IMR-90 (cell line): ENCODE data around the gene CNTRL. TPM values are rescaled to one million over a fixed set of nuclear protein-coding genes. Genes with fewer than 3 reads are reported as not detected.

Source experiments
- ATAC-seq: fragments of 200-7000 bp; cut with Tn5 transposase; 2 replicates; pipeline ENCODE4 v1.9.1; 2020; ENCODE audit warnings: low read depth, mild to moderate bottlenecking, moderate library complexity
- BruUV-seq: library from RNA; stranded (reverse); fragments of 400-500 nt; replicated peaks from 2 replicates; lab custom pipeline; 2021; lab: Mats Ljungman, UMichigan
- CTCF ChIA-PET: fragments of 300-600 bp; formaldehyde crosslinking; extraction: SDS; loops from one replicate; lab custom pipeline; 2021; ENCODE audit warnings: antibody characterized with exemption; lab: Yijun Ruan, JAX
- POLR2A ChIA-PET: fragments of 300-600 bp; sonication (Branson Sonifier 250); formaldehyde crosslinking; loops from one replicate; lab custom pipeline; 2022; ENCODE audit warnings: antibody characterized with exemption; ENCODE audit not compliant: unreplicated experiment; lab: Charles Lee
- DNase-seq: peaks from one replicate; pipeline ENCODE4 v3.0.0; 2013
- H2AFZ ChIP-seq: replicated peaks from 2 replicates; pipeline ENCODE3; 2013; ENCODE audit warnings: low read length, mild to moderate bottlenecking; ENCODE audit not compliant: poor library complexity
- H2AK5ac ChIP-seq: 2 replicates; pipeline ENCODE4 v1.6.1; 2013; ENCODE audit warnings: low read depth, low read length, inconsistent platforms
- H2AK9ac ChIP-seq: replicated peaks from 2 replicates; pipeline ENCODE3; 2013; ENCODE audit warnings: mild to moderate bottlenecking, low read depth, low read length, moderate library complexity; ENCODE audit not compliant: poor library complexity
- H2BK120ac ChIP-seq: 2 replicates; pipeline ENCODE4 v1.6.1; 2013; ENCODE audit warnings: low read depth, low read length, inconsistent platforms
- H2BK15ac ChIP-seq: 3 replicates; pipeline ENCODE4 v1.6.1; 2013; ENCODE audit warnings: low read depth, low read length, inconsistent platforms
- H2BK20ac ChIP-seq: 2 replicates; pipeline ENCODE4 v1.6.1; 2013; ENCODE audit warnings: low read depth, mild to moderate bottlenecking, inconsistent platforms, low read length, moderate library complexity
- H2BK5ac ChIP-seq: 2 replicates; pipeline ENCODE4 v1.6.1; 2013; ENCODE audit warnings: mild to moderate bottlenecking, low read depth, low read length, inconsistent platforms; ENCODE audit not compliant: poor library complexity, severe bottlenecking
- H3K14ac ChIP-seq: replicated peaks from 2 replicates; pipeline ENCODE4 v1.6.1; 2013; ENCODE audit warnings: low read depth, low read length, inconsistent platforms
- H3K18ac ChIP-seq: 2 replicates; pipeline ENCODE4 v1.6.1; 2013; ENCODE audit warnings: low read depth, low read length, control low read depth
- H3K23ac ChIP-seq: 2 replicates; pipeline ENCODE4 v1.6.1; 2013; ENCODE audit warnings: low read depth, low read length, inconsistent platforms
- H3K27ac ChIP-seq: 2 replicates; pipeline ENCODE4 v1.5.1; 2013; ENCODE audit warnings: mild to moderate bottlenecking, control low read depth, low read length; ENCODE audit not compliant: insufficient read depth
- H3K27me3 ChIP-seq: 2 replicates; pipeline ENCODE4 v1.6.1; 2013; ENCODE audit warnings: low read length; ENCODE audit not compliant: control insufficient read depth, insufficient read depth
- H3K36me3 ChIP-seq: 2 replicates; pipeline ENCODE4 v1.6.1; 2013; ENCODE audit warnings: low read length, mixed read lengths; ENCODE audit not compliant: control insufficient read depth, insufficient read depth
- H3K4ac ChIP-seq: 2 replicates; pipeline ENCODE4 v1.6.1; 2013; ENCODE audit warnings: low read depth, low read length, inconsistent platforms
- H3K4me1 ChIP-seq: 2 replicates; pipeline ENCODE4 v1.6.1; 2013; ENCODE audit warnings: low read length, mixed read lengths; ENCODE audit not compliant: control insufficient read depth, insufficient read depth
- H3K4me2 ChIP-seq: 2 replicates; pipeline ENCODE4 v1.6.1; 2013; ENCODE audit warnings: low read depth, mild to moderate bottlenecking, control low read depth, low read length, moderate library complexity
- H3K4me3 ChIP-seq: 2 replicates; pipeline ENCODE4 v1.5.1; 2013; ENCODE audit warnings: low read depth, mild to moderate bottlenecking, control low read depth, low read length, moderate library complexity; ENCODE audit not compliant: insufficient read depth
- H3K56ac ChIP-seq: 2 replicates; pipeline ENCODE4 v1.6.1; 2013; ENCODE audit warnings: low read length, inconsistent platforms; ENCODE audit not compliant: insufficient read depth; ENCODE audit errors: extremely low read depth
- H3K79me1 ChIP-seq, 2 experiments: 2 replicates each; pipeline ENCODE4 v1.6.1; 2013; ENCODE audit warnings: low read length in 2 of 2, inconsistent platforms in 1 of 2, low read depth in 1 of 2
- H3K9ac ChIP-seq: 2 replicates; pipeline ENCODE4 v1.6.1; 2013; ENCODE audit warnings: low read depth, low read length, control low read depth
- H3K9me1 ChIP-seq: 2 replicates; pipeline ENCODE4 v1.6.1; 2013; ENCODE audit warnings: low read length, inconsistent platforms; ENCODE audit not compliant: insufficient read depth
- H3K9me3 ChIP-seq: 2 replicates; pipeline ENCODE4 v1.6.1; 2013; ENCODE audit warnings: low read length; ENCODE audit not compliant: control insufficient read depth, insufficient read depth
- H4K20me1 ChIP-seq: 2 replicates; pipeline ENCODE4 v1.6.1; 2013; ENCODE audit warnings: low read length, inconsistent platforms; ENCODE audit not compliant: insufficient read depth
- H4K5ac ChIP-seq: 2 replicates; pipeline ENCODE4 v1.6.1; 2013; ENCODE audit warnings: mild to moderate bottlenecking, low read depth, low read length, control low read depth
- H4K8ac ChIP-seq, 2 experiments: 2 replicates each; pipeline ENCODE4 v1.6.1; 2013; ENCODE audit warnings: low read depth in 2 of 2, low read length in 2 of 2, control low read depth in 1 of 2, inconsistent platforms in 1 of 2
- H4K91ac ChIP-seq: 2 replicates; pipeline ENCODE4 v1.6.1; 2013; ENCODE audit warnings: low read depth, low read length, inconsistent platforms; ENCODE audit not compliant: insufficient read depth
- BHLHE40 ChIP-seq: fragments of 150-350 bp; IDR thresholded peaks from 2 replicates; pipeline ENCODE4 v1.6.1; 2016; ENCODE audit warnings: mild to moderate bottlenecking, low read depth, low read length
- CEBPB ChIP-seq: IDR thresholded peaks from 2 replicates; pipeline ENCODE4 v1.6.1; 2012; ENCODE audit warnings: low read depth, low read length, improper control_type of control experiment
- ELK1 ChIP-seq: fragments of 150-350 bp; IDR thresholded peaks from 2 replicates; pipeline ENCODE4 v1.6.1; 2016; ENCODE audit warnings: low read depth, mild to moderate bottlenecking, low read length, moderate library complexity, borderline replicate concordance
- FOS ChIP-seq: fragments of 150-350 bp; IDR thresholded peaks from 2 replicates; pipeline ENCODE4 v1.6.1; 2016; ENCODE audit warnings: low read depth, low read length
- MAFK ChIP-seq: IDR thresholded peaks from 2 replicates; pipeline ENCODE4 v1.6.1; 2012; ENCODE audit warnings: low read depth, low read length, improper control_type of control experiment
- MAZ ChIP-seq: IDR thresholded peaks from 2 replicates; pipeline ENCODE4 v1.6.1; 2012; ENCODE audit warnings: low read depth, mild to moderate bottlenecking, low read length, improper control_type of control experiment, moderate library complexity, borderline replicate concordance
- MXI1 ChIP-seq: IDR thresholded peaks from 2 replicates; pipeline ENCODE4 v1.6.1; 2012; ENCODE audit warnings: low read depth, mild to moderate bottlenecking, low read length, moderate library complexity, borderline replicate concordance
- NFE2L2 ChIP-seq: fragments of 150-350 bp; IDR thresholded peaks from 2 replicates; pipeline ENCODE4 v1.6.1; 2016; ENCODE audit warnings: low read depth, mild to moderate bottlenecking, low read length
- POLR2A ChIP-seq: IDR thresholded peaks from 2 replicates; pipeline ENCODE4 v1.6.1; 2012; ENCODE audit warnings: mild to moderate bottlenecking, low read depth, low read length
- RAD21 ChIP-seq: IDR thresholded peaks from 2 replicates; pipeline ENCODE4 v1.6.1; 2012; ENCODE audit warnings: low read length, improper control_type of control experiment
- RFX5 ChIP-seq: IDR thresholded peaks from 2 replicates; pipeline ENCODE4 v1.8.0; 2012; ENCODE audit warnings: low read depth, mild to moderate bottlenecking, low read length, moderate library complexity
- SMC3 ChIP-seq: fragments of 150-350 bp; IDR thresholded peaks from 2 replicates; pipeline ENCODE4 v1.6.1; 2016; ENCODE audit warnings: low read depth, mild to moderate bottlenecking, antibody characterized with exemption, low read length, moderate library complexity
- USF2 ChIP-seq: fragments of 150-350 bp; IDR thresholded peaks from 2 replicates; pipeline ENCODE4 v1.6.1; 2017; ENCODE audit warnings: mild to moderate bottlenecking, antibody characterized with exemption, low read length, low read depth
- WGBS, 2 experiments: methylation state at CpG; one replicate each; pipeline versions ENCODE4 v1.1.5 to v1.1.7; 2013; ENCODE audit warnings: missing lambda C conversion rate in 2 of 2; ENCODE audit not compliant: insufficient read length in 1 of 2; ENCODE audit errors: extremely low coverage in 2 of 2; 5-methylcytosine and 5-hydroxymethylcytosine counted together
- dilution Hi-C: fragments of 300-500 bp; cut with HindIII; formaldehyde crosslinking; loops from one replicate; pipeline ENCODE4 v1.14.3; 2018; ENCODE audit warnings: low sequenced_read_pairs; ENCODE audit not compliant: unreplicated experiment
- in situ Hi-C: fragments of 300-500 bp; cut with MboI; formaldehyde crosslinking; loops from 3 replicates; pipeline ENCODE4 v1.14.3; 2019; ENCODE audit warnings: low sequenced_read_pairs, inconsistent platforms, mixed read lengths
- intact Hi-C: fragments of 100-400 bp; cut with micrococcal nuclease; formaldehyde crosslinking; loops from 2 replicates; pipeline ENCODE4 v1.10.0; 2022
- polyA plus RNA-seq, 3 experiments: library from polyadenylated mRNA; depleted of rRNA; stranded (reverse); fragments of >200 nt; gene quantifications; 2 replicates each; pipeline ENCODE4 v1.2.3, GENCODE V29; 2012; ENCODE audit warnings: low replicate concordance in 1 of 3
- total RNA-seq: library from RNA; depleted of rRNA; stranded (reverse); fragments of >200 nt; gene quantifications from 2 replicates; pipeline ENCODE4 v1.2.3, GENCODE V29; 2012
- TF ChIP-seq, protein P1 (sequence below): conservative IDR thresholded peaks from 2 replicates; pipeline ENCODE4 v1.5.1; 2012; ENCODE audit warnings: mild to moderate bottlenecking, low read depth, low read length, improper control_type of control experiment

The CNTRL gene
- total and polyA plus RNA-seq, 2 of the 4 experiments (the other 2 are of a cell fraction) = 4.5 to 7.3 TPM

DNA sequence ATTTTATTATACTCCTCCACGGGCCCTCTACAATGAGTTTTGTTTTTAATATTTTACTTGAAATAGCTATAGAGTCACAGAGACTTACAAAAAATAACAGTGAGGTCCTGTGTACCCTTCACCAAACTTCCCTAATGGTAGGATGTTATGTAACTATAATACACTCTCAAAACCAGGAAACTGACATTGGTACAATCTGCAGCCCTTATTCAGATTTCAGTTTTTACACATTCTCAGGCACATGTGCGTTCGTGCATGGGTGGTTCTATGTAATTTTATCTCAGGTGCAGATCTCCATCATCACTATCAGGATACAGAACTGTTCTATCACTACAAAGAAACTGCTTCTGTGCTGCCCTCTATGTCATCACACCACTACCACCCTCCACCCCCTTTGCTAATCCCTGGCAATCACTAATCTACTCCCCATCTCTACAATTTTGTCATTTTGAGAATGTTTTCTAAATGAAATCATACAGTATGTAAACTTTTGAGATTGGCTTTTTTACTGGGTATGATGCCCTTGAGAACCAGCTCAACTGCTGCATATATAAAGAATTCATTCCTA is 110.5 kb downstream of the CNTRL start:
- H3K4me1 ChIP-seq = peaks cover 13% of the 10 kb centered on the region
- no peak overlapping the region for H3K56ac ChIP-seq
- H3K9me3 ChIP-seq = no peaks in the 10 kb centered on the region
- WGBS, 2 experiments = no CpG with 5 or more reads among the region's 3 CpGs
- H2BK120ac ChIP-seq = no peak overlapping the region
- no TSS peak for BruUV-seq
- no peak overlapping the region for H3K4me2 ChIP-seq
- no peak overlapping the region for H4K91ac ChIP-seq
- H3K27me3 ChIP-seq = no peaks in the 10 kb centered on the region
- dilution Hi-C loops = no loop called here
- no peak for ATAC-seq
- H4K20me1 ChIP-seq = peaks cover 64% of the 10 kb centered on the region
- no peak overlapping the region for H2AFZ ChIP-seq
- H2AK5ac ChIP-seq = no peak overlapping the region
- H2AK9ac ChIP-seq = no peak overlapping the region
- no peak overlapping the region for H3K4me3 ChIP-seq
- no peak overlapping the region for H3K9ac ChIP-seq
- POLR2A ChIA-PET = no interaction called here
- no peak for DNase-seq
- no peak overlapping the region; the same call in 1 of the 2 replicates for H3K23ac ChIP-seq
- peaks cover 6% of the 10 kb centered on the region for H3K9me1 ChIP-seq
- H2BK5ac ChIP-seq = no peak overlapping the region
- H2BK20ac ChIP-seq = no peak overlapping the region
- in situ Hi-C loops = no loop called here
- H4K8ac ChIP-seq = no peak overlapping the region
- no peak overlapping the region for H3K27ac ChIP-seq
- H3K4ac ChIP-seq = no peak overlapping the region
- peaks cover 25 to 76% of the 10 kb centered on the region in 2 experiments for H3K79me1 ChIP-seq
- no peak overlapping the region for H2BK15ac ChIP-seq
- no peak for TF ChIP-seq FOS
- no peak for TF ChIP-seq MXI1
- no peak for TF ChIP-seq RAD21
- TF ChIP-seq ELK1 = no peak
- TF ChIP-seq CEBPB = no peak
- TF ChIP-seq MAFK = no peak
- no peak for TF ChIP-seq SMC3
- no peak for TF ChIP-seq RFX5
- TF ChIP-seq, protein P1, sequence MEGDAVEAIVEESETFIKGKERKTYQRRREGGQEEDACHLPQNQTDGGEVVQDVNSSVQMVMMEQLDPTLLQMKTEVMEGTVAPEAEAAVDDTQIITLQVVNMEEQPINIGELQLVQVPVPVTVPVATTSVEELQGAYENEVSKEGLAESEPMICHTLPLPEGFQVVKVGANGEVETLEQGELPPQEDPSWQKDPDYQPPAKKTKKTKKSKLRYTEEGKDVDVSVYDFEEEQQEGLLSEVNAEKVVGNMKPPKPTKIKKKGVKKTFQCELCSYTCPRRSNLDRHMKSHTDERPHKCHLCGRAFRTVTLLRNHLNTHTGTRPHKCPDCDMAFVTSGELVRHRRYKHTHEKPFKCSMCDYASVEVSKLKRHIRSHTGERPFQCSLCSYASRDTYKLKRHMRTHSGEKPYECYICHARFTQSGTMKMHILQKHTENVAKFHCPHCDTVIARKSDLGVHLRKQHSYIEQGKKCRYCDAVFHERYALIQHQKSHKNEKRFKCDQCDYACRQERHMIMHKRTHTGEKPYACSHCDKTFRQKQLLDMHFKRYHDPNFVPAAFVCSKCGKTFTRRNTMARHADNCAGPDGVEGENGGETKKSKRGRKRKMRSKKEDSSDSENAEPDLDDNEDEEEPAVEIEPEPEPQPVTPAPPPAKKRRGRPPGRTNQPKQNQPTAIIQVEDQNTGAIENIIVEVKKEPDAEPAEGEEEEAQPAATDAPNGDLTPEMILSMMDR = no peak
- TF ChIP-seq BHLHE40 = no peak
- no peak for TF ChIP-seq POLR2A
- TF ChIP-seq MAZ = no peak
- TF ChIP-seq NFE2L2 = no peak
- no peak for TF ChIP-seq USF2
- H3K36me3 ChIP-seq = peaks cover 16% of the 10 kb centered on the region
- no peak overlapping the region for H3K14ac ChIP-seq
- H3K18ac ChIP-seq = no peak overlapping the region
- intact Hi-C loops = no loop called here
- no peak overlapping the region for H4K5ac ChIP-seq
- CTCF ChIA-PET = no interaction called here
